ENCODE data around the gene MAN1C1.

GRCh38 chr1:25634066-25634465 lies 17.5 kb downstream of the MAN1C1 start:
- TF ChIP-seq CTCF (IDR thresholded peaks at IDR 0.05) (no peak), EP300 (IDR thresholded peaks at IDR 0.05) (no peak), POLR2A (IDR thresholded peaks at IDR 0.05) (no peak)
